RWPE1 (cell line): ENCODE results near the gene FUT9.

Experiments
- CTCF ChIA-PET: fragments of 350-600 bp; sonication (Branson Sonifier 250); formaldehyde crosslinking; extraction: SDS; loops from one replicate; lab custom pipeline; 2021; lab: Yijun Ruan, JAX
- POLR2A ChIA-PET: fragments of 400-600 bp; formaldehyde crosslinking; extraction: SDS; loops from one replicate; lab custom pipeline; 2020; ENCODE audit warnings: antibody characterized with exemption; ENCODE audit not compliant: low non-redundant PET; lab: Yijun Ruan, JAX
- DNase-seq: peaks from one replicate; pipeline ENCODE4 v3.0.0; 2012; ENCODE audit warnings: low spot score
- H3K27ac ChIP-seq: fragments of 450-650 bp; 2 replicates; pipeline ENCODE4 v1.5.1; 2017
- TF ChIP-seq, protein P1 (sequence below): fragments of 450-650 bp; conservative IDR thresholded peaks from 2 replicates; pipeline ENCODE4 v1.5.1; 2017; ENCODE audit warnings: low read depth, mild to moderate bottlenecking

The FUT9 gene

DNA sequence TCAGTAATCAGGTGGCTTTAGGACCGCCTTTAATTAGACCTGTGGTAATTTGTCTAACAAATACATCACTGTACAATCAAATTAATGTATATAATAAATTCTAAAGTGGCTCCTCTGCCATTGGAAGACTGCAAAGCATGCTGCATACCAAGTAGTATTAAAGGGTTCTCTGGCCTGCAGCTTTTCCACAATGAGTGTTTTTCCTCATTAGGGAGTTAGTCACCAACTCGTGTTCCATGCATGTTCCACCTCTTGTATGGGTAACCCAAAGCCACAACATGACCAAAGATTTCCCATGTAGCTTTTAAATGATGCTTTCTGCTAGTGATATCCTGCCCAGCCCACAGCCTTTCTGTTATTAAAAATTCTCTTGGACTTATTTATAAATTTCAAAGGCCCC, 218.7 kb downstream of the FUT9 start:
- ChIA-PET POLR2A (no interaction called here), CTCF (no interaction called here)
- TF ChIP-seq, protein P1, sequence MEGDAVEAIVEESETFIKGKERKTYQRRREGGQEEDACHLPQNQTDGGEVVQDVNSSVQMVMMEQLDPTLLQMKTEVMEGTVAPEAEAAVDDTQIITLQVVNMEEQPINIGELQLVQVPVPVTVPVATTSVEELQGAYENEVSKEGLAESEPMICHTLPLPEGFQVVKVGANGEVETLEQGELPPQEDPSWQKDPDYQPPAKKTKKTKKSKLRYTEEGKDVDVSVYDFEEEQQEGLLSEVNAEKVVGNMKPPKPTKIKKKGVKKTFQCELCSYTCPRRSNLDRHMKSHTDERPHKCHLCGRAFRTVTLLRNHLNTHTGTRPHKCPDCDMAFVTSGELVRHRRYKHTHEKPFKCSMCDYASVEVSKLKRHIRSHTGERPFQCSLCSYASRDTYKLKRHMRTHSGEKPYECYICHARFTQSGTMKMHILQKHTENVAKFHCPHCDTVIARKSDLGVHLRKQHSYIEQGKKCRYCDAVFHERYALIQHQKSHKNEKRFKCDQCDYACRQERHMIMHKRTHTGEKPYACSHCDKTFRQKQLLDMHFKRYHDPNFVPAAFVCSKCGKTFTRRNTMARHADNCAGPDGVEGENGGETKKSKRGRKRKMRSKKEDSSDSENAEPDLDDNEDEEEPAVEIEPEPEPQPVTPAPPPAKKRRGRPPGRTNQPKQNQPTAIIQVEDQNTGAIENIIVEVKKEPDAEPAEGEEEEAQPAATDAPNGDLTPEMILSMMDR, result no peak
- H3K27ac ChIP-seq, result no peak overlapping the region
- DNase-seq, result no peak

DNA sequence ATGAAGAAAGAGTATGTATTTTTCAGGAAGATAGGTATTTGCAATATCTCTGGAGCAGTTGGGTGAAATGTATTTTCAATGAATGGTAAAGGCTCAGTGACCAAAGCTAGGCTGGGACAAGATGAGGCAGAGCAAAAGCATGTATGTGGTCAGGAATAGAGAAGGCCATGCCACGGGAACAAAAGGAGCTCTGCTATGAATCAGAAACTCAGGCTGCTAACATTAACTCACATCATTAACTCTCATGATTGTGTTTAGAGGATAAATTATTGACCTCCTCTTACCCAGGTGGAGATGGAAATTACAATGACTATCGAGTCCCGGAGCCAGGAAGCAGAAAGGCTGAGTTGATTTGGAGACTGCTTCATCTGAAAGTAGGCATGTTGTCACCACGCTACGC, 220.2 kb downstream of the FUT9 start:
- ChIA-PET CTCF (no interaction called here), POLR2A (no interaction called here)
- no peak overlapping the region for H3K27ac ChIP-seq

DNA sequence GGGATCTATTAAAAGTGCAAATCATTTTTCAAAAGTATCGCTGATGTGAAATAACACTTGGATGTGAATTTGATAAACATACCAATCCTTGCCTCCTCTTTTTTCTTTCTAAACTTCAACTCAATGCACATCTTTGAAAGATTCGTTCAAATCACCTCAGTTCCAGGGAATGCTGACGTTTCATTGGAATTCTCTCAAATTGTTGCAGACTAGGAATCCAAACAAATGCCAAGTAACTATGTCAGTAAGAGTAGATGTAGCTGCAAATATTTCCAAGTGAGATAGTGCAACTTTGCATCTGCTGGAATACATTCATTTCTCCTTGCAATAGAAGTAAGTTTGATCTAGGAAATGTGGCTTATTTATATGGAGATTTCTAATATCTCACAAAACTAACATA, 220.7 kb downstream of the FUT9 start:
- no peak for DNase-seq
- ChIA-PET CTCF (no interaction called here), POLR2A (no interaction called here)
- H3K27ac ChIP-seq, result no peak overlapping the region
- TF ChIP-seq, protein P1, result no peak

More for the DNA sequence above, 220.2 kb downstream of the FUT9 start:
- TF ChIP-seq, protein P1, result no peak
- DNase-seq, result no peak

DNA sequence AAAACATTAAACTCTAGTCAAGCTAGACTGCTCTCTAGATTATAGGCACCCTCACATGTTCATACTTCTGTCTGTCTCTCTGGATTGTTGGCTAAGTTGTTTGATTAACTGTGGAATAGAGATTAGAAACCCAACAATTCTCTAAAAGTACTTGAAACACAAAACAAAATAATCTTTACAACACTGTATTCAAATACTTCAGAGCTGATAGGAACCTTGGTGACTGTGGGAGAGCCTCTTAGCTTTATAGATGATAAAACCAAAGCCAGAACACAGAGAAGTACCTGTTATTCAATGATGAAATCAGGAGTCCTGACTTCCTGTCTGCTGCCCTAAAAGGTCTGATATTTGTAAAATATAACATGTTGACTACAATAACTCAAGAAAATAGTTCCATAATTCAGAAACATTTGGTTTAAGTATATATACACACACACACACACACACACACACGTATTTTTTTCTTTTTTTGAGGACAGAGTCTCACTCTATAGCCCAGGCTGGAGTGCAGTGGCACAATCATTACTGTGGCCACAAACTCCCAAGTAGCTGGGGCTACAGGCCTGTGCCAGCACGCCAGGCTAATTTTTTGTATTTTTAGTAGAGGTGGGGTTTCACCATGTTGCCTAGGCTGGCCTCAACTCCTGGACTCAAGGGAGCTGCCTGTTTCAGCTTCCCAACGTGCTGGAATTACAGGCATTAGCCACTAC, 222.0 kb downstream of the FUT9 start:
- TF ChIP-seq, protein P1, result no peak
- DNase-seq, result no peak
- CTCF ChIA-PET, result no interaction called here
- POLR2A ChIA-PET, result no interaction called here
- no peak overlapping the region for H3K27ac ChIP-seq

DNA sequence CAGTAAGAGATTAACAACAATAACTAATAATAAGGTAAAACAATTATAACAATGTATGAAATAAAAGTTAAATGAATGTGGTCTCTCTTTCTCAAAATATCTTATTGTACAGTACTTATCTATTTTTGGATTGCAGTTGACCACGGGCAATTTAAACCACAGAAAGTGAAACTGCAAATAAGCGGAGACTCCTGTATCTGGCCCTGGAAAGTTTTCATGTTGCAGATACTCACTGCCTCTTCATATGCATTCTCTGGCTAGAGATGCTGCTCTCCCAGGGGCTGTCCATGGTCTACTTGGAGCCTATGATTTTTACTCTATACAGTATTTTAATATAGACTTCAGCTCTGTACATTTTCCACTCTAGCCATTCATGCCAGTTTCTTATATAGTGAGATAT, 230.8 kb downstream of the FUT9 start:
- no peak for DNase-seq
- POLR2A ChIA-PET, result no interaction called here
- CTCF ChIA-PET, result no interaction called here
- no peak overlapping the region for H3K27ac ChIP-seq
- TF ChIP-seq, protein P1, result no peak

DNA sequence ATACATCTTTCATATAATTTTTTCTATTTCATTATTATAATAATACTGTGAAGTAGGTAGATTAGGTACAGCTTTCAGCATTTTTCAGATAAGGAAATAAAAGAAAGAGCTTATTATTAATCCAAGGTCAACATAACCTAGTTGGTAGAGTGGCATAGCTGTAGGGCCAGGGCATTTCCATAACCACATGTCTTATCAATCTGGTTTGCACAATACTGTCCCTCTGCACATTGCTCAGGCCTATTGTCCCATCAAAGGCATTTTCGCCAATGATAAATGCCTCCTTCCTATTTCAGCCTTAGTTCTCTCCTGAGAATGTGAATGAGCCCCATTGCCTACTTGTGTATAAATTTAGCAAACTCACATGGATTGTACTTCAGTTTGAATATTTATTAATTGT, 234.0 kb downstream of the FUT9 start:
- no peak for DNase-seq
- ChIA-PET CTCF (interaction anchor here (0.6 kb wide), 1 partner anchor 193 kb away, joined by 3 read pairs; no protein-coding TSS in a partner anchor), POLR2A (no interaction called here)
- TF ChIP-seq, protein P1, result no peak
- H3K27ac ChIP-seq, result no peak overlapping the region
